HEK293 (cell line): ENCODE measurements around the gene PCSK6.

ENCODE experiments used
- CTCF ChIA-PET: fragments of 350-600 bp; formaldehyde crosslinking; extraction: SDS; loops from one replicate; lab custom pipeline; 2021; ENCODE audit warnings: antibody characterized with exemption; lab: Yijun Ruan, JAX
- POLR2A ChIA-PET: fragments of 300-600 bp; formaldehyde crosslinking; extraction: SDS; loops from one replicate; lab custom pipeline; 2020; ENCODE audit warnings: antibody characterized with exemption, inconsistent platforms; lab: Yijun Ruan, JAX
- H3K27ac ChIP-seq: fragments of 200-500 bp; sonication (Bioruptor generic); 2 replicates; pipeline ENCODE4 v1.5.1; 2014; ENCODE audit warnings: low read depth, low read length, control low read depth, inconsistent platforms; ENCODE audit errors: extremely low read depth
- H3K36me3 ChIP-seq, 2 experiments: fragments of 200-500 bp in 1 of 2; sonication (Bioruptor generic) in 1 of 2; 1 replicate in 1 of 2; 2 replicates in 1 of 2; pipeline ENCODE4 v1.5.1; 2014 to 2017; ENCODE audit warnings: inconsistent platforms in 2 of 2, low read length in 2 of 2; ENCODE audit not compliant: control insufficient read depth in 2 of 2, insufficient read depth in 1 of 2
- H3K4me1 ChIP-seq: fragments of 200-500 bp; sonication (Bioruptor generic); 2 replicates; pipeline ENCODE4 v1.5.1; 2014; ENCODE audit warnings: mild to moderate bottlenecking, low read length, inconsistent platforms; ENCODE audit not compliant: control insufficient read depth, insufficient read depth
- H3K4me3 ChIP-seq: 2 replicates; pipeline ENCODE4 v1.5.1; 2011; ENCODE audit warnings: low read depth, mild to moderate bottlenecking, control low read depth, low read length, moderate library complexity
- H3K9me3 ChIP-seq: fragments of 200-500 bp; sonication (Bioruptor generic); 2 replicates; pipeline ENCODE4 v1.5.1; 2014; ENCODE audit warnings: low read depth, low read length, inconsistent platforms; ENCODE audit not compliant: control insufficient read depth, insufficient read depth
- IKZF3 ChIP-seq: fragments of 450-650 bp; IDR thresholded peaks from 2 replicates; pipeline ENCODE4 v1.5.0; 2018; ENCODE audit warnings: missing biosample characterization, mild to moderate bottlenecking, missing genetic modification characterization, moderate library complexity
- KLF10 ChIP-seq: fragments of 450-650 bp; IDR thresholded peaks from 2 replicates; pipeline ENCODE4 v1.5.1; 2018; ENCODE audit warnings: missing biosample characterization, mild to moderate bottlenecking, missing genetic modification characterization
- KLF8 ChIP-seq: fragments of 450-650 bp; formaldehyde crosslinking; IDR thresholded peaks from 2 replicates; pipeline ENCODE4 v1.5.1; 2016; ENCODE audit warnings: missing biosample characterization, missing genetic modification characterization
- SETDB1 ChIP-seq: IDR thresholded peaks from one replicate; pipeline ENCODE4 v1.6.1; 2017; ENCODE audit warnings: mild to moderate bottlenecking, low read length, moderate library complexity, mixed read lengths; ENCODE audit not compliant: insufficient read length
- TRIM28 ChIP-seq: IDR thresholded peaks from 2 replicates; pipeline ENCODE4 v1.6.1; 2011; ENCODE audit warnings: low read length, control low read depth, borderline replicate concordance
- ZFP3 ChIP-seq: fragments of 450-650 bp; formaldehyde crosslinking; IDR thresholded peaks from 2 replicates; pipeline ENCODE4 v1.5.1; 2016; ENCODE audit warnings: low read depth, missing biosample characterization, missing genetic modification characterization
- ZNF10 ChIP-seq: fragments of 450-650 bp; formaldehyde crosslinking; IDR thresholded peaks from 2 replicates; pipeline ENCODE4 v1.5.1; 2017; ENCODE audit warnings: missing biosample characterization, missing genetic modification characterization
- ZNF132 ChIP-seq: fragments of 450-650 bp; formaldehyde crosslinking; IDR thresholded peaks from 2 replicates; pipeline ENCODE4 v1.5.1; 2017; ENCODE audit warnings: missing biosample characterization, missing genetic modification characterization, borderline replicate concordance
- ZNF174 ChIP-seq: fragments of 450-650 bp; formaldehyde crosslinking; IDR thresholded peaks from 2 replicates; pipeline ENCODE4 v1.5.0; 2017; ENCODE audit warnings: missing biosample characterization, mild to moderate bottlenecking, missing genetic modification characterization
- ZNF175 ChIP-seq: fragments of 450-650 bp; formaldehyde crosslinking; IDR thresholded peaks from 2 replicates; pipeline ENCODE4 v1.5.1; 2016; ENCODE audit warnings: missing biosample characterization, missing genetic modification characterization
- ZNF248 ChIP-seq: fragments of 450-650 bp; formaldehyde crosslinking; IDR thresholded peaks from 2 replicates; pipeline ENCODE4 v1.5.1; 2017; ENCODE audit warnings: missing biosample characterization, missing genetic modification characterization
- ZNF274 ChIP-seq, 2 experiments: fragments of 200-500 bp in 1 of 2; fragments of 450-650 bp in 1 of 2; sonication (Bioruptor generic) in 1 of 2; formaldehyde crosslinking in 1 of 2; IDR thresholded peaks; 2 replicates each; pipeline versions ENCODE4 v1.5.1 to v1.6.1; 2014 to 2016; ENCODE audit warnings: borderline replicate concordance in 1 of 2, inconsistent platforms in 1 of 2, low read length in 1 of 2, missing biosample characterization in 1 of 2, missing genetic modification characterization in 1 of 2
- ZNF292 ChIP-seq: fragments of 450-650 bp; formaldehyde crosslinking; IDR thresholded peaks from 2 replicates; pipeline ENCODE4 v1.5.1; 2016; ENCODE audit warnings: low read depth, missing biosample characterization, missing genetic modification characterization, borderline replicate concordance
- ZNF404 ChIP-seq: fragments of 450-650 bp; formaldehyde crosslinking; IDR thresholded peaks from 2 replicates; pipeline ENCODE4 v1.5.1; 2017; ENCODE audit warnings: missing biosample characterization, missing genetic modification characterization
- ZNF510 ChIP-seq: fragments of 450-650 bp; formaldehyde crosslinking; IDR thresholded peaks from 2 replicates; pipeline ENCODE4 v1.5.1; 2018; ENCODE audit warnings: mild to moderate bottlenecking, missing genetic modification characterization, missing biosample characterization; ENCODE audit not compliant: insufficient replicate concordance
- ZNF548 ChIP-seq: fragments of 450-650 bp; formaldehyde crosslinking; IDR thresholded peaks from 2 replicates; pipeline ENCODE4 v1.5.1; 2016; ENCODE audit warnings: missing biosample characterization, missing genetic modification characterization
- ZNF549 ChIP-seq: fragments of 450-650 bp; IDR thresholded peaks from 2 replicates; pipeline ENCODE4 v1.5.1; 2018; ENCODE audit warnings: missing biosample characterization, missing genetic modification characterization, mild to moderate bottlenecking, inconsistent platforms, moderate library complexity
- ZNF555 ChIP-seq: fragments of 450-650 bp; formaldehyde crosslinking; conservative IDR thresholded peaks from 2 replicates; pipeline ENCODE4 v1.5.1; 2017; ENCODE audit warnings: missing biosample characterization, mild to moderate bottlenecking, missing genetic modification characterization, inconsistent platforms
- ZNF777 ChIP-seq: fragments of 450-650 bp; formaldehyde crosslinking; IDR thresholded peaks from 2 replicates; pipeline ENCODE4 v1.5.1; 2017; ENCODE audit warnings: missing biosample characterization, missing genetic modification characterization, borderline replicate concordance
- ZNF791 ChIP-seq: fragments of 450-650 bp; formaldehyde crosslinking; IDR thresholded peaks from 2 replicates; pipeline ENCODE4 v1.5.1; 2016; ENCODE audit warnings: missing biosample characterization, missing genetic modification characterization
- TF ChIP-seq, protein P1 (sequence below): fragments of 450-650 bp; formaldehyde crosslinking; IDR thresholded peaks from 2 replicates; pipeline ENCODE4 v1.5.1; 2017; ENCODE audit warnings: missing biosample characterization, missing genetic modification characterization
- TF ChIP-seq, protein P2 (sequence below): fragments of 450-650 bp; formaldehyde crosslinking; IDR thresholded peaks from 2 replicates; pipeline ENCODE4 v1.5.1; 2016; ENCODE audit warnings: missing biosample characterization, missing genetic modification characterization
- TF ChIP-seq, protein P3 (sequence below): fragments of 450-650 bp; formaldehyde crosslinking; IDR thresholded peaks from 2 replicates; pipeline ENCODE4 v1.5.1; 2016; ENCODE audit warnings: missing biosample characterization, missing genetic modification characterization
- TF ChIP-seq, protein P4 (sequence below): fragments of 450-650 bp; formaldehyde crosslinking; IDR thresholded peaks from 2 replicates; pipeline ENCODE4 v1.5.1; 2016; ENCODE audit warnings: missing biosample characterization, missing genetic modification characterization

PCSK6 gene

DNA sequence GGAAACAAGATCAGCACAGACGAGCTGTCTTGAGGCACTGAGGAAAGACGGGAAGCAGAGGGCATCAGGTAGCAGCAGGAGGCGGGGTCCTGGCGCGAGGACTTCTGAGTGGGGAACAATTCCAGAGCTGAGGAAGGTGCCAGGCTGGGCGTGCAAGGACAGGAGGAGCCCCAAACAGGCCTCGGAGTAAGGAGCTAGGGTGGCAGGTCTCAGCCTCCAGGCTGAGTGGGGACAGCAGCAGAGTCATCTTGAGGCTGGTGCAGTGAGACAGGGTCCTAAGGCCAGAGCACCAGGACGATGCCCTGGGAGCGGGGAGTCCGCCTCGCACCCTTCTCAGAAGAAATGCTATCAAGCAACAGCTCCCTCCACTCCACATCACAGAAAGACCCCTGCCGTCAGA is 78.4 kb downstream of the PCSK6 start (continued):
- TF ChIP-seq, protein P1, sequence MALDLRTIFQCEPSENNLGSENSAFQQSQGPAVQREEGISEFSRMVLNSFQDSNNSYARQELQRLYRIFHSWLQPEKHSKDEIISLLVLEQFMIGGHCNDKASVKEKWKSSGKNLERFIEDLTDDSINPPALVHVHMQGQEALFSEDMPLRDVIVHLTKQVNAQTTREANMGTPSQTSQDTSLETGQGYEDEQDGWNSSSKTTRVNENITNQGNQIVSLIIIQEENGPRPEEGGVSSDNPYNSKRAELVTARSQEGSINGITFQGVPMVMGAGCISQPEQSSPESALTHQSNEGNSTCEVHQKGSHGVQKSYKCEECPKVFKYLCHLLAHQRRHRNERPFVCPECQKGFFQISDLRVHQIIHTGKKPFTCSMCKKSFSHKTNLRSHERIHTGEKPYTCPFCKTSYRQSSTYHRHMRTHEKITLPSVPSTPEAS, result no peak
- no peak for TF ChIP-seq KLF8
- TF ChIP-seq TRIM28, result no peak
- TF ChIP-seq ZNF174 (tag by site-specific recombination), result no peak
- no peak for TF ChIP-seq ZNF510 (tag by site-specific recombination)
- TF ChIP-seq, protein P2, sequence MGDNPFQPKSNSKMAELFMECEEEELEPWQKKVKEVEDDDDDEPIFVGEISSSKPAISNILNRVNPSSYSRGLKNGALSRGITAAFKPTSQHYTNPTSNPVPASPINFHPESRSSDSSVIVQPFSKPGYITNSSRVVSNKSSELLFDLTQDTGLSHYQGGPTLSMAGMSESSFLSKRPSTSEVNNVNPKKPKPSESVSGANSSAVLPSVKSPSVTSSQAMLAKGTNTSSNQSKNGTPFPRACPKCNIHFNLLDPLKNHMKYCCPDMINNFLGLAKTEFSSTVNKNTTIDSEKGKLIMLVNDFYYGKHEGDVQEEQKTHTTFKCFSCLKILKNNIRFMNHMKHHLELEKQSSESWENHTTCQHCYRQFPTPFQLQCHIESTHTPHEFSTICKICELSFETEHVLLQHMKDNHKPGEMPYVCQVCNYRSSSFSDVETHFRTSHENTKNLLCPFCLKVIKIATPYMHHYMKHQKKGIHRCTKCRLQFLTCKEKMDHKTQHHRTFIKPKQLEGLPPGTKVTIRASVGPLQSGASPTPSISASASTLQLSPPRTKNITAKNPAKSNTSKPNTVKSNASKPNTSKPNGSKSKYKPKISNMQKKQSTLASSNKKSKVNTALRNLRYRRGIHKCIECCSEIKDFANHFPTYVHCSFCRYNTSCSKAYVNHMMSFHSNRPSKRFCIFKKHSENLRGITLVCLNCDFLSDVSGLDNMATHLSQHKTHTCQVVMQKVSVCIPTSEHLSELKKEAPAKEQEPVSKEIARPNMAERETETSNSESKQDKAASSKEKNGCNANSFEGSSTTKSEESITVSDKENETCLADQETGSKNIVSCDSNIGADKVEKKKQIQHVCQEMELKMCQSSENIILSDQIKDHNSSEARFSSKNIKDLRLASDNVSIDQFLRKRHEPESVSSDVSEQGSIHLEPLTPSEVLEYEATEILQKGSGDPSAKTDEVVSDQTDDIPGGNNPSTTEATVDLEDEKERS, result no peak
- TF ChIP-seq, protein P3, sequence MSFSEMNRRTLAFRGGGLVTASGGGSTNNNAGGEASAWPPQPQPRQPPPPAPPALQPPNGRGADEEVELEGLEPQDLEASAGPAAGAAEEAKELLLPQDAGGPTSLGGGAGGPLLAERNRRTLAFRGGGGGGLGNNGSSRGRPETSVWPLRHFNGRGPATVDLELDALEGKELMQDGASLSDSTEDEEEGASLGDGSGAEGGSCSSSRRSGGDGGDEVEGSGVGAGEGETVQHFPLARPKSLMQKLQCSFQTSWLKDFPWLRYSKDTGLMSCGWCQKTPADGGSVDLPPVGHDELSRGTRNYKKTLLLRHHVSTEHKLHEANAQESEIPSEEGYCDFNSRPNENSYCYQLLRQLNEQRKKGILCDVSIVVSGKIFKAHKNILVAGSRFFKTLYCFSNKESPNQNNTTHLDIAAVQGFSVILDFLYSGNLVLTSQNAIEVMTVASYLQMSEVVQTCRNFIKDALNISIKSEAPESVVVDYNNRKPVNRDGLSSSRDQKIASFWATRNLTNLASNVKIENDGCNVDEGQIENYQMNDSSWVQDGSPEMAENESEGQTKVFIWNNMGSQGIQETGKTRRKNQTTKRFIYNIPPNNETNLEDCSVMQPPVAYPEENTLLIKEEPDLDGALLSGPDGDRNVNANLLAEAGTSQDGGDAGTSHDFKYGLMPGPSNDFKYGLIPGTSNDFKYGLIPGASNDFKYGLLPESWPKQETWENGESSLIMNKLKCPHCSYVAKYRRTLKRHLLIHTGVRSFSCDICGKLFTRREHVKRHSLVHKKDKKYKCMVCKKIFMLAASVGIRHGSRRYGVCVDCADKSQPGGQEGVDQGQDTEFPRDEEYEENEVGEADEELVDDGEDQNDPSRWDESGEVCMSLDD (tag by site-specific recombination), result no peak
- TF ChIP-seq, protein P4, sequence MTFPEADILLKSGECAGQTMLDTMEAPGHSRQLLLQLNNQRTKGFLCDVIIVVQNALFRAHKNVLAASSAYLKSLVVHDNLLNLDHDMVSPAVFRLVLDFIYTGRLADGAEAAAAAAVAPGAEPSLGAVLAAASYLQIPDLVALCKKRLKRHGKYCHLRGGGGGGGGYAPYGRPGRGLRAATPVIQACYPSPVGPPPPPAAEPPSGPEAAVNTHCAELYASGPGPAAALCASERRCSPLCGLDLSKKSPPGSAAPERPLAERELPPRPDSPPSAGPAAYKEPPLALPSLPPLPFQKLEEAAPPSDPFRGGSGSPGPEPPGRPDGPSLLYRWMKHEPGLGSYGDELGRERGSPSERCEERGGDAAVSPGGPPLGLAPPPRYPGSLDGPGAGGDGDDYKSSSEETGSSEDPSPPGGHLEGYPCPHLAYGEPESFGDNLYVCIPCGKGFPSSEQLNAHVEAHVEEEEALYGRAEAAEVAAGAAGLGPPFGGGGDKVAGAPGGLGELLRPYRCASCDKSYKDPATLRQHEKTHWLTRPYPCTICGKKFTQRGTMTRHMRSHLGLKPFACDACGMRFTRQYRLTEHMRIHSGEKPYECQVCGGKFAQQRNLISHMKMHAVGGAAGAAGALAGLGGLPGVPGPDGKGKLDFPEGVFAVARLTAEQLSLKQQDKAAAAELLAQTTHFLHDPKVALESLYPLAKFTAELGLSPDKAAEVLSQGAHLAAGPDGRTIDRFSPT (tag by site-specific recombination), result no peak
- no peak for TF ChIP-seq ZNF549

DNA sequence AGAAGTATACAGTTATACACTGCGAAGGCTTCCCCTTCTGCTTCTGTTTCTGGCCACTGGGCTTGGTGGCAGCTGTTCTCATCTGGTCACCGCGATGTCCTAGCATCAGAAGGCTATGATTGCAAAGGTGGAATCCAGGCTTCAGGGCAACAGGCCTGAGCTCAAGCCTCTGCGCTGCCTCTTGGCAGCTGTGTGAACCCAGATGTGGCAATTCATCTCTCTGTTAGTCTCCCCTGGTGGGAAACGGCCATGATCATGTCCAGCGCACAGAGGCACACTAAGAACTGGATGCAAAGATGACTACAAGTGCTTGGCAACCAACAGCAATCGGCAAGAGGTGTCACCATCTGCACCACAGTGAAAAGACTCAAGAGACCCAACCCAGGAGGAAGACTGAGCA is 78.9 kb downstream of the PCSK6 start:
- Histone ChIP-seq H3K36me3 (peaks cover 11 to 44% of the 10 kb centered on the region in 2 experiments; a peak in 2 of 3 replicates), H3K9me3 (no peaks in the 10 kb centered on the region), H3K4me1 (no peaks in the 10 kb centered on the region), H3K27ac (no peak overlapping the region), H3K4me3 (no peak overlapping the region)
- ChIA-PET POLR2A (no interaction called here), CTCF (no interaction called here)
- no peak for TF ChIP-seq IKZF3
- TF ChIP-seq ZNF175 (tag by site-specific recombination), result no peak

GRCh38 chr15:101409621-101410020 is 79.9 kb downstream of the PCSK6 start:
- ChIA-PET CTCF (no interaction called here), POLR2A (no interaction called here)
- Histone ChIP-seq H3K4me3 (no peak overlapping the region), H3K36me3 (peaks cover 11 to 44% of the 10 kb centered on the region in 2 experiments; a peak in 2 of 3 replicates), H3K27ac (no peak overlapping the region), H3K4me1 (no peaks in the 10 kb centered on the region), H3K9me3 (no peaks in the 10 kb centered on the region)
- TF ChIP-seq ZNF10 (tag by site-specific recombination) (no peak), ZNF791 (tag by site-specific recombination) (no peak), KLF10 (no peak), ZNF555 (no peak), ZNF292 (tag by site-specific recombination) (no peak), ZNF274 (IDR thresholded peaks at IDR 0.05; ENCODE audit: low read length) (no peak), ZNF274 (tag by site-specific recombination; IDR thresholded peaks at IDR 0.05; ENCODE audit: borderline replicate concordance) (no peak), ZNF404 (no peak), ZNF248 (no peak), ZNF777 (no peak), ZNF132 (tag by site-specific recombination) (no peak), SETDB1 (no peak), ZFP3 (tag by site-specific recombination) (no peak), ZNF548 (tag by site-specific recombination) (no peak)
- TF ChIP-seq, protein P1, result no peak
